ENCODE measurements around the gene CES1.
"Not testable (repeated sequence)": the region's sequence is repeated elsewhere in the genome, so short reads cannot be mapped to it uniquely, and the experiment has no call there.

The CES1 gene

DNA sequence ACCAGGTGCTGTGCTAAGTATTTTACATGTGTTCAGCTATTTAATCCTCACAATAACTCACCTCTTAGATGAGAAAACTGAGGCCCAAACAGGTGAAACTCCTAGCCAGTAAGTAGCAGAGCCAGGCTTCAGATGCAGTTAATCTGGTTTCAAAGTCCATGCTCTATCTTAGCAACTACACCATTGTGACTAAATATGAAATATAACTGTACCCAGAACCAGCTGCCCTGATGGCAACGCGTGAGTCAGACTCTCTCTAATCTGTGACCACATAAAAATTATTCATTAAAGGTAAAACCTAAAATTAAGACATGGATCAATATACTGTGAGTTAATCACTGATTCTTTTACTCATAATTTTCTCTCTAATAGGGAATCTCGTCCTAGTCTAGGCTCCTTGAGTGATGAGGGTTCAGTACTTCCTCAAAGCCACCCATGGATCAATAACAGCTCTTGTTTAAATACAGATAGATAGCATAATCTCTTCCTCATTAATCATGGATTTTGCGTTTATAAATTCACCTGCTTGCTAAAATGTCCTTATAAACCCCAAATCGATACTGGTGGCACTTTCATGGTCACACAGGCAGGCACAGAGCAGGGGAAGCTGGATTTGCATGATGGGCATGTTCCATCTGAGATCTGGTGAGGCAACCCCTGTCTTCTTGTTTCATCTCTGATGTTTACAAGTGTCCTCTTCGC lies 50.7 kb downstream of the CES1 start:
- DNase-seq = not testable (repeated sequence)

DNA sequence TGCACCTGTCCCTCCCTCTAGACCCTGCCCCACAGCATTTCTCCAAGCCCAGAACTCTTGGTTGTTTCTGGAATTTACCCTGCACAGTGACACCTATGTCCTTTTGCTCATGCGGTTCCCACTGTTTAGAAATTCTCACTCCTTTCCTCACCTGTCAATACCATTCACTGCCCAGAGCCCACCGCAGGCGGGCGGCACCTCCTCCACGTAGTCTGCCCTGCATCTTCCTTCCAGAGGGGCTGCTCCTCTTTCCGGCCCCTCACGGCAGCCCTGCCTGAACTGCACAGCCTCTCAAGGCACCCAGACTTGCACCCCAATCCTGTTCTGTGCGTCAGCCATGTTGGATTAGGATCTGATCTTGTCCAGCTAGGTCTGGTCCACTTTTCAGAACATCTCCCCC lies 51.4 kb downstream of the CES1 start:
- not testable (repeated sequence) for DNase-seq

DNA sequence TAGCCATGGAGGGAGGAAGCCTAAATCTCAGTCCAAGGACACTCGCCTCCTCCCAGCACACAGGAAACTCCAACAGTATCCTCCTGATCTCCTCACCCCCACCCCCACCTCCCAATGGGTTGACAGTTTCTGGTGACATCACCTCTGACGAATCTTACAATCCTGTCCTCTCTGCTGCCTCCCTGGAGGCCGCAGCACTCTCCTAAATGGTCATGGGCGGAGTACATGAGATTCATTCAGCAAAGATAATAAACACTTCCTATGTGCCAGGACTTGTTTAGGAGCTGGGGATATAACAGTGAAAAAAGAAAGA lies 52.8 kb downstream of the CES1 start:
- DNase-seq = not testable (repeated sequence)

DNA sequence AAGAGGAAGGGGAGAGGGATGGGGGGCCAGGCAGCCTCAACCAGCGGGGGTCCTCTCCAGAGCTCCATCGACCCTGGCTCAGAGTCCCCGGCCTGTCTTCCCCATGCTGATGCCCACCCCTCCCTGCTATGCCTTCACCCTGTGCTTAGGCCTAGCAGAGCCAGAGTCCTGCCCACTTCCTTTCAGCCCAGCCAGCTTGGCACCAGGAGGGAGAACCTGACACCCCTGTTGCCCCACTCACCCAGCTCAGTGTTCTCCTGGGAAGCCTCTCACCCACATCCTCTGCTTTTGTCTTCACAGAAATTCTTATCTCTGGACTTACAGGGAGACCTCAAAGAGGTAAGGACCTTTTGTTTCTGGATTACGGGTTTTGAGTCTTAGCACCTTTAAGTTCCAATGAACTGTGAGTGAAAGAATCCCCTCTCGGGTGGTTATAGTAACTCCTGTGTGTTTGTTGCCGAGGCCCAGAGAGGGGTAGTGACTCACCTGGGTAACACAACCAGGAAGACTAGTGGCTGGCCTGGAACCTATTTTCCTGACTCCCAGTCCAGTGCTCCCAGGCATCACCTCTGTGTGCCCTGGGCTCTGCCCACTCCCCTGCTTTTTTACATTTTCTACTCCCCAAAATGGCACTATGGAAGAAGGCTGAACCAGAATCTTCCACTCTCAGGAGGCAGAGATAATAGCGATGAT lies 53.3 kb downstream of the CES1 start:
- DNase-seq = no peak

DNA sequence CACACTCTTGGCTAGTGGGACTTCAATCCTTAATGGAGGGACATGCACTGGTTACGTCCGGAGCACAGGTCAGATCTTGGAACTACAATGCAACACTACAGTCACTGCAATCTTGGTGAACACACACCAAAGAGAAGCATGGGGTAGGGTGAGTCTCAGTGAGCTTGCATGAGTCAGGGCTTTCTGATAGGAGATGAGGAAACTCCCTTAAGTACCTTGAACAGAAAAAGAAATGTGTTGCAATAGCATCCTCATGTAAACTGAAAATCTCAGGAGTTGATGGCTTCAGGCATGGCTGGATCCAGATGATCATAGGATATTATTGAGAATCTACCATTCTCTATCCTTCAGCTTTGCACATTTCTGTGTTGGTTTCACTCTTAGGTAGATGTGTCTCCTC lies 54.1 kb downstream of the CES1 start:
- DNase-seq = no peak

DNA sequence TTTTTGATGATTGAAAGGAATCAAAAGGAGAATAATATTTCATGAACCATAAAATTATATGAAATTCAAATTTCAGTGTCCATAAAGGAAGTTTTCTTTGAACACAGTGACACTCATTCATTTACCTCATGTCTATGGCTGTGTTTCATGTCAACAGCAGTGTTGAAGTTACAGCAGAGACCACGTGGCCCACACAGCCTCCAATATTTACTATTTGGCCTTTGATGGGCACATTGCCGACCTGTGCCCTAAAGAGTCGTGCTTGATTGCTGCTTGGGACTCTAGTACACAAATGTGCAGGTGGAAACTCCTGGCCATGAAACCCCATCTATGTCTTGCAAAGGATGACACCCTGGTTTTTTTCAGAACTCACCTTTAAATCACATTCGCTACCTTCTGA lies 57.0 kb downstream of the CES1 start:
- DNase-seq = no peak

DNA sequence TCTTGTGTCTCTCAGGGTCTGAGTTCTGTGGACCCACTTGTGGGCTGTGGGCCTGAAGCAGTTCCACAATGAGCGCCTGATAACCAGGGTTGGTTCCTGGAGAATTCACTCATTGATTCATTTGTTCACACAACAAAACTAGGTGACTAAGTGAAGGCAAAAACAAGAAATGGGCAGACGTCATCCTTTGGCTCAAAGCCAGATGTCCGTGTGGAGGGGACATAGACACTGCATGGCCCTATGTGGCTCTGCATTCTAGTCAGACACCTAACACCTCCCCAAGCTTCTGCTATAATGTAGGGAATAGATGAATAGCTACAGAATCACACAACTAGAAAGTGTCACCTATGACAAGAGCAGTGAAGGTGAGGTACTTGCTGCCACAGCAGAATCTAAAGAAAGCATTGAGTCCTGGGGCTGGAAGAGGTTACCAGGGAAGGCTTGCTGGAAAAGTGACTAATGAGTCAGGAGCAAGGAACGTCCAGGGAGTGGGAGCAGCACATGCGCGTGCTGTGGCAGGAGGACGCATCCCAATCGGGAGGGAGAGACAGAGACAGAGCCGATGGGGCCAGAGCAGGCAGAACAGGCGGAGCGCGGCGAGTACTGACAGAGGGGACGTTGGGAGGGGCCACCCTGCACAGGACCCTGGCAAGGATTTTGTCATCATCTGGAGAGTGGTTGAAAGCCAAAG lies 58.9 kb downstream of the CES1 start:
- no peak for DNase-seq

DNA sequence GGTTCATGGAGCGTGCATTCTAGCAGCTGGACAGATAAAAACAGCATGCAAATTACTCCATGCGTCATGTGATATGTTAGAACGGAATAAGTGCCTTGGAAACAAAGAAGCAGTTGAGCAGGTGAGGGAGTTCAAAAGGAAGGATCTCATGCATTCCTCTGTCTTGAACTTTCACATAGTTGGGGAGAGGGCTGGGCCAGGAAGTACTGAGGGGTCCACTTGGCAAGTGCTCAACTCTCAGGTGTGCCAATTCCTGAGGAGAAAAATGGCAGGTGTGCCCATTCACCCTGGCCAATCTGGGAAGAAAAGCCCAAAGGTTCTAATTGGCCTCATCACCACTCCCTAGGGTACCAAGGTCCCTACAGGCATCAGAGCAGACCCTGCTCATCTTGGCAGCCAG lies 67.7 kb downstream of the CES1 start:
- DNase-seq = no peak

DNA sequence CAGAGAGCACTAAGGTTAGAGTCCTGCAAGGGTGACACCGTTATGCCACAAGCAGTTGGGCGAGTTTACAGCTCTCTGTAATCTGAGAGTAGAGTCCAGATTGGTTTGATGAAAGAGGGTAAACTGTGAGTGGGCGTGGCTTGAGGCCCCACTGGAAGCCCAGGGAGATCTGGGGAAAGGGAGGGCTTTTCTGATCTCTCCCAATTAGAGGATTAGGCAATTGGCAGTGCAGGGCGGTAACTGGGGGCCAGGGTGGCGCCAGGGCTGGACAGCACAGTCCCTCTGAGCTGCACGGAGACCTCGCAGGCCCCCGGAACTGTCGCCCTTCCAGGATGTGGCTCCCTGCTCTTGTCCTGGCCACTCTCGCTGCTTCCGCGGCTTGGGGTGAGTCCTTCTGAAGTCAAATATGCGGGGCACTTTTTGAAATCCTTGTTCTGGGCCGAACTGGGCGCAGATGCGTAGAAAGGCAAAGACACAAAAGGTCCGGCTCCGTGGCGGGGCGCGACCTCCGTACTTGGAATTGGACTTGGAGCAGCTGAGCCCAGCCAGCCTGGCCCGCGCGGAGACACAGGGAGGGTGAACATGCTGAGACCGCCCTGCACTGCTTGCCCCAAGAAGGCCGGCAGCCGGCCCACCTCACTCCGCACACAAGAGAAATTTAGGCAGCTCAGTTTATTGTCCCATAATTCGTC lies 72.4 kb downstream of the CES1 start:
- DNase-seq = no peak

DNA sequence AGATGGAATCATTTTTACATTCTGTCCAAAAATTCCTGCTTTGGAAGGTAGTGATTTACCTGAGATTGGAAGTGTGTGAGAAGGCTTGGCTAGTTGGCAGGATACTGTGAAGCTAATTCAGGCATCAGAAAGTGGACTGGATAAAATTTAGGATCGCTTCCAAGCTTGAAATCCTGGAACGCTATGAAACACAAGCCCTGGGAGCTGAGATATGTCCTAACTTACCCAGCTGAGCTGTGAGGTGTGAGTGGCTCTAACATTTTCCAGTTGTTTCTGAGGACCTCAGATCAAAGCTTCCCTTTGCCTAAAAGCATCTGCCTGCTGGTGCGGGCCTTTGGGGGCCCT lies 73.0 kb downstream of the CES1 start:
- DNase-seq = not testable (repeated sequence)

DNA sequence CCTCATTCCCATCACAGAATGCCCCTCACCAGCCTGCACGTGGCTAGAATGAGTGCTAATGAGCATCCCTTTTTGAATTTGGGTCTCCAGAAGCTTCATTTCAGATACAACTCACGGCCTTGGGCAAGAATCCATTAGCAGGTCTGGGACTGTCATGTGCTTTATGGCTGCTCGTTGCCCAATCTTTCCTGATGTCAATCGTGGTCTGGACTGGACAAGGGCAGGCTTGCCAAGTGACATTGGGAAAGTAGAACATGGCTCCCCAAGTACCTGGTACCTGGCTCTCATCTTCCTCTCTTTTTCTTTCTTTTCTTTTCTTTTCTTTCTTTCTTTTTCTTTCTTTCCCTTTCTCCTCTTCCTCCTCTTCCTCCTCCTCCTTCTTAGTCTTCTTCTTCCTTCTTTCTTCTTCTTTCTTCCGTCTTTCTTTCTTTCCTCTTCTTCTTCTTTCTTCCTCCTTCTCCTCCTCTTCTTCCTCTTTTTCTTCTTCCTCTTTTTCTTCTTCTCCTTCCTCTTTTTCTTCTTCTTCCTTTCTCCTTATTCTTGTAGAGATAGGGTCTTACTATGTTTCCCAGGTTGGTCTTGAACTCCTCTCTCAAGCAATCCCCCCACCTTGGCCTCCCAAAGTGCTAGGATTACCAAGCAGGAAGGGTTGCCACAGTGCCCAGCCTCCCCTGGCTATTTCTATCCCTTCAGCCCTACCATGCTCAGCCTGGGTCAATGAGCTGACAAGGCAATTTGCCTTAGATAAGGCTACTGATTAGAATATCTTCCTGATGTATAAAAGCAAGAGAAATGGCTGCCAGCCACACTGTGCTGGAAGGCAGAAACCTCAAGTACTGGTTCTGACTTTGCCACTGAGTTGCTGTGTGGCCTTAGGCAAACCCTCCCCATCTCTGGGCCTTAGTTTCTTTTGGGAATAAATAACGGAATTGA lies 75.0 kb downstream of the CES1 start:
- DNase-seq = not testable (repeated sequence)

DNA sequence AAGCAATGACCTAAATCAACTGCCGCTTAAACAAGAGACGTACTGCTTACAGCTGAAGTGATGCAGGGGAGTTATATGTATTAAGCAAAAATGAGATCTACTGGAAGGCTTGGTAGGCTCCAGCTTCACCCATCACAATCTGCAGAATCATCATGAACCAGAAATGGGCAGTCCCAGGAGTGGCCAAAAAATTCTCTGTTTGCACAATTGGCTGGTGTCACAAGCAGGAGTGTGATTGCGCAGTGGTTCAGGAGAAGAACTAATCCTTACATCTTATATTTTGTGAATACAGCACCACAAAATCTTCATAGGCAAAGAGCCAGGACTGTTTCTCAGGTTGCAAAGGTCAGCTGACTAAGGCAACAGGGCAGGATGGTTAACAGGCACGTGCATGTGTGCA lies 75.9 kb downstream of the CES1 start:
- no peak for DNase-seq

DNA sequence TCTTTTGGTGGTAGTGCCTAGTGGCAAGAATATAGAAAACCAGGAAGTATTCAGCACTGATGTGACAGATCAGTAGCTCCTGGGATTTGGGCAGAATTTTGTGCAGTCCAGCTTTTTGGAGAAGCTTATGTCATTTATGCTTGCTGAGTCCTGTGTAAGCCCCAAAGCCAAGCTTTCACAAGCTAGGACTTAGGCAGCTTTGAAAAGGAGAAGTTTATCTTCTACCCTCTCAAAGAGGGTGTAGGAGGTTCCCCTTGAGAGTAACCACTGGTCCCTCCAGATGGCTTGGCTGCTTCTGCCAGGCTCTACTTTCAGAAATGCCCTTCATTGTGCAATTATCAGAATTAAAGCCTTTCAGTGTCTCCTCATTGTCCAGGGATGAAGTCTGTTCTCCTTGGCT lies 78.8 kb downstream of the CES1 start:
- DNase-seq = no peak

DNA sequence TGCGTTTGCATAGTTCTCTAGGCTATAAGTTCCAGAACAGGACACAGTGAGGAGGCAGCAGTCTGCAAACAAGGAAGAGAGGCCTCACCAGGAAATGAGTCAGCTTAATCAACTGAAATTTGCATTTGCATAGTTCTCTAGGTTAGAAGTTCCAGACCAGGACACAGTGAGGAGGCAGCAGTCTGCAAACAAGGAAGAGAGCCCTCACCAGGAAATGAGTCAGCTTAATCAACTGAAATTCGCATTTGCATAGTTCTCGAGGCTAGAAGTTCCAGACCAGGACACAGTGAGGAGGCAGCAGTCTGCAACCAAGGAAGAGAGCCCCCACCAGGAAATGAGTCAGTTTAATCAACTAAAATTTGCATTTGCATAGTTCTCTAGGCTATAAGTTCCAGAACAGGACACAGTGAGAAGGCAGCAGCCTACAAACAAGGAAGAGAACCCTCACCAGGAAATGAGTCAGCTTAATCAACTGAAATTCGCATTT lies 79.7 kb downstream of the CES1 start:
- not testable (repeated sequence) for DNase-seq

Measured in NCI-H69 (cell line).